ENCODE measurements around the gene UBE2D1.
A peak's percentile ranks its signal among the peaks of the same experiment; 100 is the strongest.

The UBE2D1 gene

GRCh38 chr10:58318346-58318745 is 16.5 kb upstream of the UBE2D1 start:
- Histone ChIP-seq H3K36me3 (ENCODE audit: insufficient read depth, low read length) (no peaks in the 10 kb centered on the region), H3K4me3 (ENCODE audit: low read length) (no peak overlapping the region), H3K4me1 (ENCODE audit: insufficient read depth, low read length) (no peaks in the 10 kb centered on the region), H3K9me3 (ENCODE audit: insufficient read depth, low read depth, low read length) (no peaks in the 10 kb centered on the region), H3K27ac (ENCODE audit: low read depth, low read length) (no peak overlapping the region), H3K9ac (ENCODE audit: low read depth, low read length) (no peak overlapping the region), H3K27me3 (ENCODE audit: insufficient read depth, low read length) (no peaks in the 10 kb centered on the region)
- 91% methylated on average over 1 of the region's 2 CpGs for WGBS

GRCh38 chr10:58319599-58319998 is 15.2 kb upstream of the UBE2D1 start:
- Histone ChIP-seq H3K36me3 (ENCODE audit: insufficient read depth, low read length) (no peaks in the 10 kb centered on the region), H3K9me3 (ENCODE audit: insufficient read depth, low read depth, low read length) (no peaks in the 10 kb centered on the region), H3K4me1 (ENCODE audit: insufficient read depth, low read length) (no peaks in the 10 kb centered on the region), H3K27me3 (ENCODE audit: insufficient read depth, low read length) (no peaks in the 10 kb centered on the region), H3K9ac (ENCODE audit: low read depth, low read length) (no peak overlapping the region), H3K27ac (ENCODE audit: low read depth, low read length) (no peak overlapping the region), H3K4me3 (ENCODE audit: low read length) (no peak overlapping the region)
- WGBS = 96% methylated on average over 1 of the region's 1 CpG

DNA sequence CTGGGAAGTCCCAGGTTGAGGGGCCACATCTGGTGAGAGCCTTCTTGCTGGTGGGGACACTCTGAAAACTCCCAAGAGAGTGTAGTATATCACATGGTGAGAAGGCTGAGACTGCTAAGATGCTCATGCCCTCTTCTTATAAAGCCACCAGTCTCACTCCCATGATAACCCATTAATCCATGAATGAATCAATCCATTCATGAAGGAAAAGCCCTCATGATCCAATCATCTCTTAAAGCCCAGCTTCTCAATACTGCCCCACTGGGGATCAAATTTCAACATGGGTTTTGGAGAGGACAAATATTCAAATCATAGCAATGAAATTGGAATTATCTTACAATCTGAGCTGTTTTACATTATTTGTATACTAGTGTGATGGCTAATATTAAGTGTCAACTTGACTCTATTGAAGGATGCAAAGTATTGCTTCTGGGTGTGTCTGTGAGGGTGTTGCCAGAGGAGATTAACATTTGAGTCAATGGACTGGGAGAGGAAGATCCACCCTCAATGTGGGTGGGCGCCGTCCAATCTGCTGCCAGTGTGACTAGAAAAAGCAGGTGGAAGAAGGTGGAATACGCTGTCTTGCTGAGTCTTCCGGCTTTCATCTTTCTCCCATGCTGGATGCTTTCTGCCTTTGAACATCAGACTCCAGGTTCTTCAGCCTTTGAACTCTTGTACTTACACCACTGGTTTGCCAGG is 14.3 kb upstream of the UBE2D1 start:
- H3K36me3 ChIP-seq (ENCODE audit: insufficient read depth, low read length) = no peaks in the 10 kb centered on the region
- WGBS = 94% methylated on average over 4 of the region's 4 CpGs
- no peak overlapping the region for H3K27ac ChIP-seq (ENCODE audit: low read depth, low read length)
- H3K27me3 ChIP-seq (ENCODE audit: insufficient read depth, low read length) = no peaks in the 10 kb centered on the region
- no peaks in the 10 kb centered on the region for H3K4me1 ChIP-seq (ENCODE audit: insufficient read depth, low read length)
- no peak overlapping the region for H3K4me3 ChIP-seq (ENCODE audit: low read length)
- no peak overlapping the region for H3K9ac ChIP-seq (ENCODE audit: low read depth, low read length)
- no peaks in the 10 kb centered on the region for H3K9me3 ChIP-seq (ENCODE audit: insufficient read depth, low read depth, low read length)

GRCh38 chr10:58322072-58322834 is 12.6 kb upstream of the UBE2D1 start:
- H3K4me3 ChIP-seq (ENCODE audit: low read length) = no peak overlapping the region
- no peak overlapping the region for H3K27ac ChIP-seq (ENCODE audit: low read depth, low read length)
- WGBS = 94% methylated on average over 3 of the region's 3 CpGs
- no peaks in the 10 kb centered on the region for H3K9me3 ChIP-seq (ENCODE audit: insufficient read depth, low read depth, low read length)
- no peaks in the 10 kb centered on the region for H3K36me3 ChIP-seq (ENCODE audit: insufficient read depth, low read length)
- H3K4me1 ChIP-seq (ENCODE audit: insufficient read depth, low read length) = no peaks in the 10 kb centered on the region
- no peaks in the 10 kb centered on the region for H3K27me3 ChIP-seq (ENCODE audit: insufficient read depth, low read length)
- H3K9ac ChIP-seq (ENCODE audit: low read depth, low read length) = no peak overlapping the region

GRCh38 chr10:58322835-58323209 is 12.0 kb upstream of the UBE2D1 start:
- H3K36me3 ChIP-seq (ENCODE audit: insufficient read depth, low read length) = no peaks in the 10 kb centered on the region
- no peaks in the 10 kb centered on the region for H3K9me3 ChIP-seq (ENCODE audit: insufficient read depth, low read depth, low read length)
- no peak overlapping the region for H3K27ac ChIP-seq (ENCODE audit: low read depth, low read length)
- no peak overlapping the region for H3K4me3 ChIP-seq (ENCODE audit: low read length)
- no peaks in the 10 kb centered on the region for H3K27me3 ChIP-seq (ENCODE audit: insufficient read depth, low read length)
- no peak overlapping the region for H3K9ac ChIP-seq (ENCODE audit: low read depth, low read length)
- no peaks in the 10 kb centered on the region for H3K4me1 ChIP-seq (ENCODE audit: insufficient read depth, low read length)
- no CpG with 5 or more reads among the region's 1 CpG for WGBS

GRCh38 chr10:58326967-58327381 is 7.8 kb upstream of the UBE2D1 start:
- Histone ChIP-seq H3K27ac (ENCODE audit: low read depth, low read length) (no peak overlapping the region), H3K27me3 (ENCODE audit: insufficient read depth, low read length) (no peaks in the 10 kb centered on the region), H3K9ac (ENCODE audit: low read depth, low read length) (no peak overlapping the region), H3K36me3 (ENCODE audit: insufficient read depth, low read length) (no peaks in the 10 kb centered on the region), H3K9me3 (ENCODE audit: insufficient read depth, low read depth, low read length) (no peaks in the 10 kb centered on the region), H3K4me3 (ENCODE audit: low read length) (peak overlapping the region; percentile 25), H3K4me1 (ENCODE audit: insufficient read depth, low read length) (no peaks in the 10 kb centered on the region)
- WGBS = 94% methylated on average over 25 of the region's 25 CpGs

- H3K9ac ChIP-seq (ENCODE audit: low read depth, low read length) = no peak overlapping the region
- no peak overlapping the region for H3K4me3 ChIP-seq (ENCODE audit: low read length)
- no peaks in the 10 kb centered on the region for H3K4me1 ChIP-seq (ENCODE audit: insufficient read depth, low read length)
- no peaks in the 10 kb centered on the region for H3K9me3 ChIP-seq (ENCODE audit: insufficient read depth, low read depth, low read length)
- H3K27ac ChIP-seq (ENCODE audit: low read depth, low read length) = no peak overlapping the region
- WGBS = 100% methylated on average over 1 of the region's 1 CpG
- H3K27me3 ChIP-seq (ENCODE audit: insufficient read depth, low read length) = no peaks in the 10 kb centered on the region
- no peaks in the 10 kb centered on the region for H3K36me3 ChIP-seq (ENCODE audit: insufficient read depth, low read length)
Measured at GRCh38 chr10:58328233-58328632, 6.6 kb upstream of the UBE2D1 start.

GRCh38 chr10:58330431-58330830 is 4.4 kb upstream of the UBE2D1 start:
- Histone ChIP-seq H3K4me3 (ENCODE audit: low read length) (no peak overlapping the region), H3K9ac (ENCODE audit: low read depth, low read length) (no peak overlapping the region), H3K9me3 (ENCODE audit: insufficient read depth, low read depth, low read length) (no peaks in the 10 kb centered on the region), H3K36me3 (ENCODE audit: insufficient read depth, low read length) (no peaks in the 10 kb centered on the region), H3K27me3 (ENCODE audit: insufficient read depth, low read length) (no peaks in the 10 kb centered on the region), H3K27ac (ENCODE audit: low read depth, low read length) (no peak overlapping the region), H3K4me1 (ENCODE audit: insufficient read depth, low read length) (peaks cover 4% of the 10 kb centered on the region; the same call in 1 of the 2 replicates)
- 100% methylated on average over 1 of the region's 1 CpG for WGBS

- Histone ChIP-seq H3K9me3 (ENCODE audit: insufficient read depth, low read depth, low read length) (no peaks in the 10 kb centered on the region), H3K36me3 (ENCODE audit: insufficient read depth, low read length) (no peaks in the 10 kb centered on the region), H3K27me3 (ENCODE audit: insufficient read depth, low read length) (no peaks in the 10 kb centered on the region), H3K4me3 (ENCODE audit: low read length) (no peak overlapping the region), H3K9ac (ENCODE audit: low read depth, low read length) (no peak overlapping the region), H3K27ac (ENCODE audit: low read depth, low read length) (no peak overlapping the region), H3K4me1 (ENCODE audit: insufficient read depth, low read length) (peaks cover 10% of the 10 kb centered on the region)
- WGBS = 98% methylated on average over 2 of the region's 2 CpGs
Measured at GRCh38 chr10:58331646-58332045, 3.2 kb upstream of the UBE2D1 start.

GRCh38 chr10:58335306-58336005 is 650 bp downstream of the UBE2D1 start:
- Histone ChIP-seq H3K9ac (ENCODE audit: low read depth, low read length) (peak overlapping the region; percentile 89), H3K27ac (ENCODE audit: low read depth, low read length) (0 out of 2 replicates have a peak overlapping the region, but pooled peaks have one; percentile 28), H3K4me3 (ENCODE audit: low read length) (peak overlapping the region; percentile 88), H3K9me3 (ENCODE audit: insufficient read depth, low read depth, low read length) (no peaks in the 10 kb centered on the region), H3K4me1 (ENCODE audit: insufficient read depth, low read length) (peaks cover 10% of the 10 kb centered on the region), H3K36me3 (ENCODE audit: insufficient read depth, low read length) (no peaks in the 10 kb centered on the region), H3K27me3 (ENCODE audit: insufficient read depth, low read length) (no peaks in the 10 kb centered on the region)
- under 1% methylated on average over 35 of the region's 37 CpGs for WGBS

GRCh38 chr10:58336242-58336641 is 1.4 kb downstream of the UBE2D1 start:
- Histone ChIP-seq H3K9me3 (ENCODE audit: insufficient read depth, low read depth, low read length) (no peaks in the 10 kb centered on the region), H3K36me3 (ENCODE audit: insufficient read depth, low read length) (no peaks in the 10 kb centered on the region), H3K27ac (ENCODE audit: low read depth, low read length) (no peak overlapping the region), H3K4me1 (ENCODE audit: insufficient read depth, low read length) (peaks cover 10% of the 10 kb centered on the region), H3K9ac (ENCODE audit: low read depth, low read length) (no peak overlapping the region), H3K27me3 (ENCODE audit: insufficient read depth, low read length) (no peaks in the 10 kb centered on the region), H3K4me3 (ENCODE audit: low read length) (peak overlapping the region; percentile 88)
- WGBS = 91% methylated on average over 3 of the region's 4 CpGs
